ENCODE results near the gene BLM. TPM values are rescaled to one million over a fixed set of nuclear protein-coding genes. Genes with fewer than 3 reads are reported as not detected.

BLM gene
- total RNA-seq, 1 experiment from 2014 or later, result 41.3 TPM

GRCh38 chr15:90790561-90790960, 73.4 kb downstream of the BLM start:
- Histone ChIP-seq H2BK15ac (ENCODE audit: low read depth, low read length) (no peak overlapping the region), H4K91ac (ENCODE audit: insufficient read length, low read depth, low read length) (no peak overlapping the region), H3K4me1 (ENCODE audit: insufficient read depth, low read length) (no peaks in the 10 kb centered on the region), H3K18ac (ENCODE audit: insufficient read length, low read depth, low read length) (no peak overlapping the region), H3K79me1 (ENCODE audit: insufficient read depth, low read depth, low read length, poor library complexity, severe bottlenecking) (no peaks in the 10 kb centered on the region), H3K9me3 (ENCODE audit: control insufficient read depth, low read depth, low read length) (no peaks in the 10 kb centered on the region), H2BK12ac (ENCODE audit: insufficient read length, low read depth, low read length) (no peak overlapping the region), H4K5ac (ENCODE audit: insufficient read length, low read depth, low read length) (no peak overlapping the region), H2AK5ac (ENCODE audit: insufficient read length, low read length) (no peak overlapping the region), H3K23ac (ENCODE audit: insufficient read length, low read depth, low read length) (no peak overlapping the region), H3K4me2 (ENCODE audit: insufficient read depth, insufficient read length, low read length) (no peak overlapping the region), H2AFZ (ENCODE audit: low read length) (no peak overlapping the region), H3T11ph (ENCODE audit: low read length) (no peak overlapping the region), H3K79me2 (ENCODE audit: insufficient read depth, low read length) (no peaks in the 10 kb centered on the region), H2BK120ac (ENCODE audit: low read depth, low read length, poor library complexity, severe bottlenecking) (no peak overlapping the region), H3K23me2 (ENCODE audit: insufficient read length, low read depth, low read length, poor library complexity, severe bottlenecking) (no peaks in the 10 kb centered on the region), H2BK20ac (ENCODE audit: low read depth, low read length, poor library complexity, severe bottlenecking) (no peak overlapping the region), H2BK5ac (ENCODE audit: insufficient read length, low read length) (no peak overlapping the region), H3K9ac (ENCODE audit: extremely low read depth, insufficient read length, low read length) (no peak overlapping the region), H4K20me1 (ENCODE audit: control insufficient read depth, insufficient read depth, insufficient read length) (no peaks in the 10 kb centered on the region), H3K4ac (ENCODE audit: low read depth, low read length) (no peak overlapping the region), H3K14ac (ENCODE audit: insufficient read depth, low read length) (no peak overlapping the region), H4K8ac (replicated peaks; ENCODE audit: insufficient read length, low read depth, low read length) (no peak overlapping the region), H3K27ac (ENCODE audit: insufficient read length, low read depth, low read length) (no peak overlapping the region), H3K56ac (ENCODE audit: insufficient read length, low read depth, low read length) (no peak overlapping the region), H3K27me3 (ENCODE audit: insufficient read depth, low read length) (no peaks in the 10 kb centered on the region)
- Mint-ChIP-seq H3K4me3 (no peak overlapping the region), H3K4me1 (no peaks in the 10 kb centered on the region), H3K27me3 (ENCODE audit: low read depth) (no peaks in the 10 kb centered on the region), H3K36me3 (ENCODE audit: insufficient read depth in 1 of 3, low read depth in 3 of 3) (peaks cover 22 to 82% (median 76%) of the 10 kb centered on the region in 3 experiments), H3K9me3 (no peaks in the 10 kb centered on the region), H3K27ac (no peak overlapping the region; a peak in 1 of 7 replicates)
- no peak for TF ChIP-seq CTCF (conservative IDR thresholded peaks at IDR 0.05)
- DNase-seq, result no peak
- WGBS (ENCODE audit: extremely low coverage, insufficient read length, low lambda C conversion rate), result no CpG with 5 or more reads among the region's 4 CpGs

Measured in H9 (cell line).